ENCODE results near the gene MACROD2.

DNA sequence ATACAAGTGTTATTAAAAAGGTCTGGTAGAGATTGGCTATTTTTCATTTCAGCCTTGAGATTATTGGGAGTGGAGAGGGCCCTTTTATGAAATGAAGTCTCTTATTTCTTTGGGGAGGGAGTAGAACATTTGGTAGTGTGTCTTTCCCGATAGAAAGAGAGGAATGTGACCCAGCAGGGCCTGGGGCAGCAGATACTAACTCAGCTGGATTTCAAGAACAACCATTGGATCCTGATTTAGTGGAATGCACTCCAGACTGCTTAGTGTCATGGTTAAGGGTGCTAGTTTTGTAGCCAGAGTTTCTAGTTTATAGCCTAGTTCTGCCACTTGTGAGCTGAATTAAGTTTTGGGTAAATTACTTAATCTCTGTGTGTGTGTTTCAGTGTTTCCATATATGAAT lies 360.5 kb downstream of the MACROD2 start:
- TF ChIP-seq, protein P1, sequence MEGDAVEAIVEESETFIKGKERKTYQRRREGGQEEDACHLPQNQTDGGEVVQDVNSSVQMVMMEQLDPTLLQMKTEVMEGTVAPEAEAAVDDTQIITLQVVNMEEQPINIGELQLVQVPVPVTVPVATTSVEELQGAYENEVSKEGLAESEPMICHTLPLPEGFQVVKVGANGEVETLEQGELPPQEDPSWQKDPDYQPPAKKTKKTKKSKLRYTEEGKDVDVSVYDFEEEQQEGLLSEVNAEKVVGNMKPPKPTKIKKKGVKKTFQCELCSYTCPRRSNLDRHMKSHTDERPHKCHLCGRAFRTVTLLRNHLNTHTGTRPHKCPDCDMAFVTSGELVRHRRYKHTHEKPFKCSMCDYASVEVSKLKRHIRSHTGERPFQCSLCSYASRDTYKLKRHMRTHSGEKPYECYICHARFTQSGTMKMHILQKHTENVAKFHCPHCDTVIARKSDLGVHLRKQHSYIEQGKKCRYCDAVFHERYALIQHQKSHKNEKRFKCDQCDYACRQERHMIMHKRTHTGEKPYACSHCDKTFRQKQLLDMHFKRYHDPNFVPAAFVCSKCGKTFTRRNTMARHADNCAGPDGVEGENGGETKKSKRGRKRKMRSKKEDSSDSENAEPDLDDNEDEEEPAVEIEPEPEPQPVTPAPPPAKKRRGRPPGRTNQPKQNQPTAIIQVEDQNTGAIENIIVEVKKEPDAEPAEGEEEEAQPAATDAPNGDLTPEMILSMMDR (conservative IDR thresholded peaks at IDR 0.05) = no peak
- no peak for TF ChIP-seq ZFX (IDR thresholded peaks at IDR 0.05)
